ENCODE results near the gene TMIGD1. TPM values are rescaled to one million over a fixed set of nuclear protein-coding genes. Genes with fewer than 3 reads are reported as not detected.

Gene TMIGD1
- total RNA-seq, 1 experiment from 2014 or later, result not detected

DNA sequence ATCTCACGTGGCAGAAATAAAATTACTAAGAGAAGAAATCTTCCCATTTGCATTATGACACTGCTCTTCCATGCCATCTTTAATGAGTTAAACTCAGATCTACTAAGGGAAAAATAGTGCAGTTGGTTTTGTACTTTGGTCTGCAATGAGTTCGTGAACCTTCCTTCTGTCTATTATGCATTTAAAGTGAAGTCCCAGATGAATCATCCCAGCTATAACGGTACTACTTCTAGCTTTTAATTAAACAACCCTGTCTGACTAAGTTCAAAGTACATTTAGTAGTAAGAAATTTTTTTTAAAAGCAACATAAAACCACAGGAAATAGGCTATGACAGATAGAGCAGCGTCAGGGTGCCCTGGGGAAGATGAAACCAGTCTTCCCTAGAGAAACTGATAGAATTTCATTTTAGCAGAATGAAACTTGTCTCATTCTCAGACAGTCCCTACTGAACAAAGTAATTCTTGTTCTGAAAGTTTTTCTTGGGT is 1.8 kb downstream of the TMIGD1 start:
- DNase-seq (ENCODE audit: low read depth), result peak; percentile 92

DNA sequence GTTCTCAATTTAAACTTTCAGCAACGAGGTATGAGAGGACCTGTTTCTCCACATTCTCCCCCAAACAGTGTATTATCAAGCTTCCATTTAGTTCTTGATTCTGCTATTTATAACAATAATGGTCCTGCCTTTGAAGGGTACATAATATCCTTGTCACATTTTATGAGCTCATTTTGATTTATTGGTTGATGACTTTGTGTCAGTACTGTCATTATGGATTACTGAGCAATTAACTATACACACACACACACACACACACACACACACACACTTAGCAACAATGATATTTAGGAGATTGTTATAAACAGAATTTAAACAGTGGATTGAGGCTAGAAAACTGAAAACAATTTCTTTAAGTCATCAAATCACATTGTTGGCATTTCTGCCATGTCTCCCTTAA is 7.0 kb downstream of the TMIGD1 start:
- DNase-seq (ENCODE audit: low read depth), result no peak

DNA sequence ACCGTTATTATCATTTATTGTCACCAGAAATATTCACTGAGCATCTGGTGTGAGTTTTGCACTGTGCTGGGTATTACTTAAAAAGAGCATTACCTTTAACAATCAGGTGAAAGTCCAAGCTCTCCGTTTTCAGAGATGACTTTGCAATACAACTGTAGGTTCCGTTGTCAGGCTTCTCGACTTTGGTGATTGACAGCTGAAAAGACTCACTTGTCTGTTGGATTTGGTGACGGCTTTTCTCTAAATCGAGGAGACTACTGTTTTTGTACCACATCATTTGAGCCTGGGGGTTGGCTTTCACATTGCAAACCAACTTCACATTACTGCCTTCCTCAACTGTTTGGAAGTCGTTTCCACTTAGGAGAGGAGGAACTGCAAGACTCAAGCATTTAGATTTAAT is 9.1 kb downstream of the TMIGD1 start:
- no peak for DNase-seq (ENCODE audit: low read depth)

DNA sequence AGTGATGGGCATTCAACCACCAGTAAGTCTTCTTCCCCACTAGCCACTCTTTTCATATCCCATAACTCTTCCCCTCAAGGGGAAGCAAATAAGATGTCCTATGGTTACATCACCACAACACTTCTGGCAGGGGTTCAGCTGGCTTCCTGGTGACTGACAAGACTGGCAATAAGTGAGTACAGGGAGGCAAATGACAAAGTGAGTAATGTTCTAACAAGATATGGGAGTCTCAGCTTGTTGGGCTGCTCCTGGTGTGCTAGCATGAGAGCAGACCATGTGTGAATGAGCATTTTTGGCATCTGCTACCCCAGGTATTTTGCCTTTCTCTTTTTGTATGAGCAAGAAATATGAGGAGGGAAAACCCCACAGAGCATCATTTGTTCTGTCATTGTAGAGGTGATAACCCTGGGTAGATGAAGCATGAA is 9.9 kb downstream of the TMIGD1 start:
- DNase-seq (ENCODE audit: low read depth), result peak; percentile 87

DNA sequence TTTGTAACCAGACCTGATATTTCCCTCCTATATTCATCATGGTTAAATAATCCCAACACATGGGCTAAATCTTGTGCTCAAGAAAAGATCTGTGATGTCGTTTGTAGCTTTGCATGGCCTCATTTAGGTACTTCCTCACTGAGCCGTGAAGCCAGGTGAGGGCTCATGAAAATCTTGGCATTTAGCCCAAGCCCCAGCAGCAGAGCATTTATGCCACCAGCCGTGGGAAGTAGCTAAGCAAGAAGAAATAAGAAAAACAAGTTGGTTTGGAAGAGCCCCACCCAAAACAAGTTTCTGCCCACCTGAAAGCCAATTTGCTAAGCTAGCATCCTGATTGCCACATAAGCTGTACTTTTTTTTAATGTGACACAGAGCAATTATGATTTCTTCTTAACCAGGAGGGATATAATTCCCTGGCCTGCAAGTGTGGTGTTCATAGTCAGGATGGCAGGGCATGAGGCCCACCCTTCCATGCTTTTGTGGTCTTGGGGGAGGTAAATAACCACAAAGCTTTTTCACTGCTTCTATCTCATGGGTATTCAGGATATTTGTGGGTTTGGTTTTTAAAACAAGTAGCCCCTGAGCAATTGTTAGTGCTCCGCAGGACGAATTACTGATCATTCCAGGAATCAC is 10.5 kb downstream of the TMIGD1 start:
- no peak for DNase-seq (ENCODE audit: low read depth)

DNA sequence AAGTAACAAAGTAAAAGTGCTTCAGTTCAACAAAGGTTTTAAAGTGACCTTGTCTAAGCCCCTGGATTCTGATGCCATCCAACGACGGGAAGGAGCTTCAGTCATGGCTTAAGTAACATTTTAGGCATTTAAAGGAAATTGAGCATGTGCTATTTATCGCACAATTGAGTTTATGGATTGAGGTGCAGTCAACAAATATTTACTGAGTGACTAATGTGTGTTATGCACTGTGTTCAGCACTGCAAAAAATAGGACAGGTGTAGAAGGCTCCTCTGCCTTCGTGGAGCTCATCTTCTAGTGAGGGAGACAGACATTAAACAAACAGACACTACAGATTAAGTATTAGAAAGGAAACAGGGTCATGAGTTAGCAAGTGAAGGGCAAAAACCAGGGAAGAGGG is 12.5 kb downstream of the TMIGD1 start:
- no peak for DNase-seq (ENCODE audit: low read depth)

DNA sequence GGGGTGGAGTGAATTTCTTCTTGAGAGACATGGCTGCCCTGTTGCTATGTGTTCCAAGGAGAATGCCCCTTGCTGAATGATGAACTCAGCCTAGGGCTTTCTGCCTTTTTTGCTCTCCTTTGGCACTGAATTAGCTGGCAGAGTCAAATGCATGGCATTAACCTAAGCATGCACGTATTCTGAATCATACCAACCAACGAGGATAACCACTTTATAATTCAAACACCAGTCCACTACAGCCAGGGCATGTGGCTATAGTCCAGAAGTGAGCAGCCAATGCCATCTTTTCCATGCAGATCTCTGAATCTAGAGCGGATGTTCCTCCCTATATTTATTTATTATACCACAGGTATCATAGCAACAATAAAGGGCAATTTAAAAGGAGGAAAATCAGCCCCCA is 15.7 kb downstream of the TMIGD1 start:
- peak; percentile 74 for DNase-seq (ENCODE audit: low read depth)

DNA sequence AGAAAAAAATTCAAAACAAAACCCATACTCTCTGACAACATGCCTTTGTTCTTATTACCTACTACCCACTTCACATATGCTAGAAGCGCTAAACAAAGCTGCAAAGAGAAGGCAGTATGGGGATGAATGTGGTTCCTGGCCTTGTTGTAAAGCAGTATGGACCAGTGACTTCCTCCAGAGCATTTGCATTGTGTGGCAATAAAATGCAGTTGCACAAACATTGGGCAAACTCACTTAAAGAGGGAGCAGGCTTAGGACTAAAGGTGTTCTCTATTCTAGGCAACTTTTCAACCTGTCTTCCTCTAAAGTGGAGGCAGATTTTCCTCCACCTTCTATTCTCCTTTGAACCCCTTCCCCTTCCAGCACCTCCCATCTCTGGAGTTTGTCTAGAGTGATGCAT is 17.1 kb downstream of the TMIGD1 start:
- no peak for DNase-seq (ENCODE audit: low read depth)

DNA sequence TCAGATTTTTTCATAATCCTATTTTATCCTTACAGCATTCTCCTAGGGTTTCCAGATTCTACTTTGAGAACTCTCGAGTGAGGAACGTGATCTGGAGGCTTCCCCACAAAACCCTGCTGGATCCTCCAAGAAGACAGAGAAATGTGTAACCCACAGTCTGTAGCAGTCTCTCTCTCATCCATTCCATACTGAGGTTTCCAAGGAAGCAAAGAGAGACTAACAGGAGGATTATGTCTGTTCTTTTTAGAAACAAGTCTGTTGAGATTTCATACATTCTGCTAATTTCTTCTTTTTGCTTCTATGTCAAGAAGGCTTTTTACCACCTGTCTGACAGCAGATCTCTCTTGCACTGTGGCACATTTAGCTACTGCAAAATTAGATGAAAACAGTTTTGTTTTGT is 18.8 kb downstream of the TMIGD1 start:
- DNase-seq (ENCODE audit: low read depth), result no peak

DNA sequence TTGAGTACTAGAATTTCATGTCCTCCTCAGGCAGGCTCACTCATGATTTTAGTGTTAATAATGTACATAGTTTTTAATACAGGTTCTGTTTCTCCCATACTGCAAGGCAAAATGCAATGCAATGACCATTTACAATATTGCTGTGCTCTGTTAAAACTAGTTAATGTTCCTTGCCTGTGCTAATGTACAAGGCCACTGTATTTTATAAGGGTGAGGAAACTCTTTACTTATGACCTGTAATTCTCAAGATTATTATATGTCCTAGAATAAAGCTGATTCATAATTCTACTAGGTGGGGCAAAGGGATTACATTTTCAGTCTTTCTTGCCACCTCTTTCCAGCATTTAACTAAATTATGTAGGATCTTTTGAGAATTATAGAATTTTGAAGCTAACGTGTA is 19.4 kb downstream of the TMIGD1 start:
- no peak for DNase-seq (ENCODE audit: low read depth)

DNA sequence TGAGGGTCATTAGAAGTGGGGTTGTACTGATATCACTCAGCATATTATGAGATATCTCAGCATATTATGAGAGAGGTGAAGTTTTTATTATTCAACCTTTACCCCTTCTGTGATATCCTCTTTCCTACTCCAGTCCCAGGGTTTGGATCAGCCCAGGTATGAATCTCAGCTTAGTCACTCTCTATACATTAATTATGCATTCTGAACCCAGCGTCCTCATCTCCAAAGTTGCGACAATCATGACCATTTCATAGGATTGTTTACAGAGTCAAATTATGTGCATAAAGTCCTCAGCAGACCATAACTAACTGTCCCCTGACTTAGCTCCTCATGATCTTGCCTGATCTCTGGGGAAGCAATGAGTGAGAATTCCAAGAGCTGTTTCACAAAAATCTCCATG is 21.6 kb downstream of the TMIGD1 start:
- DNase-seq (ENCODE audit: low read depth), result no peak

DNA sequence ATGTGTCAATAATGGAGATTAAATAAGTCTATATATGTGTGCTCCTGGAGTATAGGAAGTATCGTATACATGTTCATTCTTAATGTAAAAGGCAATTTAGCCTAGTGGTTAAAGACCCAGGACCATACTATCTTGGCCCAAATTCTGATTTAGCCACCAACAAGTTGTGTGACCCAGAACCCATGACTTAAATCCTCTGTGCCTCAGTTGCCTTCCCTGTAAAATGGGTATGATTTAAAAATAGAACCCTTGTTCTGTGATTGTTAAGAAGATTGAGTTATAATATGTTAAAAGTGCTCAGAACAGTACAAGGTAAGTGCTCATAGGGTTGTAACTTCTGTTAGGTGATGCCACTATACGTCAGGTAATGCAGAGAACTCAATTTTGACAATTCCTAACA is 23.3 kb downstream of the TMIGD1 start:
- DNase-seq (ENCODE audit: low read depth), result no peak

DNA sequence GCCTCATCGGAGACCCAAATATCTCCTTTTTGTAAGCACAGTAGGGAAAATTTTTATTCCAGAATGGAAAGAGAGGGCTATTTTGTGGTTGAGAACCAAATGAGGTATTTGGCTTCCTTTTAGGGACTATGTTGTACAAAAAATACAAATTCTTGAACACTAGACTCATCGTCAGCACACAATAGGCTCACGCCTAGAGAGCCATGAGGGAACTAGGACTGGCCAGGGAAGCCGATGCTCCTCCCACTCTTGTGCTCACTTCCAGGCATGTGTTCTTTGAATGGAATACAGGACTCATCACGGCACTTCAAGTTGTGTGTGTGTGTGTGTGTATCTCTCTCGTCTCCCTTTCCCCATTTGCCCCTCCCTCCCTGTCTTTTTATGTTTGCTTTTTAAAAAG is 24.3 kb downstream of the TMIGD1 start:
- peak; percentile 50 for DNase-seq (ENCODE audit: low read depth)

DNA sequence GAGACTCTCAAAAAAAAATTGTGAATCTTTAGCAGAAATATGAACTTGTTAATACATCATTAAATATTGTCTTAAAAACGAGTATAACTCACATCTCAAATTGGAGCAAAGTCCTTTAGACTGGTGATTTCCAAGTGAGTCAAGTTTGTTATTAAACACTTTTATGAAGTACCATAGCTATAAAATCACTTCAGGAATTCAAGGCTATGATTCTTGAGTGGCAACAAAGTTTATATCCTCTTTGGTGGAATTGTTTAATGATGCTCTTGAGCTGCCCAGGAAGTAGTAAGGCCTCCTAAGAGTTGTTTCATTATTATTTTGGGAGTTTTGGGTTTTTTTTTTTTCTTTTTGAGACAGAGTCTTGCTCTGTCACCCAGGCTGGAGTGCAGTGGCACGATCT is 25.5 kb downstream of the TMIGD1 start:
- no peak for DNase-seq (ENCODE audit: low read depth)

DNA sequence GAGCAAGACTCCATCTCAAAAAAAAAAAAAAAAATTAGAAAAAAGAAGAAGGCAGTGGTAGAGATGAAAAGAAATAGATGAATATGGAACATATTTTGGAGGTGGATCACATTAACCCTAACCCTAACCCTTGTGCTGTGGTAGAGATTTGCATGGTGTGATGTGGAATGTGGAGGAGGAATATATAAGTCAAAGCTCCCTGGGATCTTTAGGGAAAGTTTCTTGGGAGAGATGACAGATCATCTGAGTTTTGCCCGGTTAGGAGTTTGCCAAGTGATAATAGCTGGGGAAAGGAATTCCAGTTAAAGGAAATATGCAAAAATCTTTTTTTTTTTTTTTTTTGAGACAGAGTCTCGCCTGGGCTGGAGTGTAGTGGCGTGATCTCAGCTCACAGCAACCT is 29.1 kb downstream of the TMIGD1 start:
- no peak for DNase-seq (ENCODE audit: low read depth)

DNA sequence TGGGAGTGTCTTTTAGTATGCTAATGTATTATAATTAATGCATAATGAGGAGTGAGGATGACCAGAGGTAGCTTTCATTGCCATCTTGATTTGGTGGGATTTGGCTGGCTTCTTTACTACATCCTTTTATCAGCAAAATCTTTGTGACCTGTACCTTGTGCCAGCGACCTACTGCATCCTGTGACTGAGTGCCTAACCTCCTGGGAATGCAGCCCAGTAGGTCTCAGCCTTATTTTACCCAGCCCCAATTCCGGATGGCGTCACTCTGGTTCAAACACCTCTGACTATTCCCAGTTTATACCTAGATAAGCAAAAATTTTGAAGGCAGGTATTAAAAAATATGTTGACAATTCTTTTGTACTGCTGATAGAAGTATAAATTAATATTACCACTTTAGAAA is 31.6 kb downstream of the TMIGD1 start:
- peak; percentile 37 for DNase-seq (ENCODE audit: low read depth)

DNA sequence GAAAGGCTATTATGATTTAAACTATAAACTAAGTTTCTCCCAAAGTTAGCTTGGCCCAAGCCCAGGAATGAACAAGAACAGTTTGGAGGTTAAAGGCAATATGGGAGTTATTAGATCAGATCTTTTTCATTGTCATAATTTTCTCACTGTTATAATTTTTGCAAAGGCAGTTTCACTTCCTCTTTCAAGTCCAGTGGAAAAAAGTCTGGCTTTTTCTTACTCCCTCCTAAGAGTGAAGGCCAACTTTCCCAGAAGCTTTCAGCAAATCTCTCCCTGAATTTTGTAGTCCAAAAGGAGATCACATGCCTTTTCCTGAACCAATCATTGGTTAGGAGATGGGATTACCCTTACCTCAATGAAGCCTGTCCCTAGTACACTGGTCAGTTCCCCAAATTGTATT is 33.0 kb downstream of the TMIGD1 start:
- no peak for DNase-seq (ENCODE audit: low read depth)

DNA sequence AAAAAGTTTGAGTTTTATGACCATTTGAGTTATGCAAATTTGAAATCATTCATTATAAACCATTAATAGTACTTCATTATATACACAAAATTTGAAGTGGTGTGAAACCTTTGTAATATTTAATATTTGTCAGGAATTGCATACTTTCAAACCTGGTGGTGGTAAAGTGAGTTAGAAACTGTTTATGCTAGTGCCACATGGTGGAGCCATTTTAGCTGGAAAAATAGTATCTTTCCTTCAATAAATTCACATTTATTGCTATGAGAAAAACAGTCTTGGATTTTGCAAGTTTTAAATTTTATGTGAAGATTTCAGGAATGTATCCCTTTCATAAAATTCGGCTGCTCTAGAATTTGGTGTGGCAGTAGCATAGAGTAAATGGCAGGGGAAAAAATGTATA is 34.9 kb downstream of the TMIGD1 start:
- no peak for DNase-seq (ENCODE audit: low read depth)

DNA sequence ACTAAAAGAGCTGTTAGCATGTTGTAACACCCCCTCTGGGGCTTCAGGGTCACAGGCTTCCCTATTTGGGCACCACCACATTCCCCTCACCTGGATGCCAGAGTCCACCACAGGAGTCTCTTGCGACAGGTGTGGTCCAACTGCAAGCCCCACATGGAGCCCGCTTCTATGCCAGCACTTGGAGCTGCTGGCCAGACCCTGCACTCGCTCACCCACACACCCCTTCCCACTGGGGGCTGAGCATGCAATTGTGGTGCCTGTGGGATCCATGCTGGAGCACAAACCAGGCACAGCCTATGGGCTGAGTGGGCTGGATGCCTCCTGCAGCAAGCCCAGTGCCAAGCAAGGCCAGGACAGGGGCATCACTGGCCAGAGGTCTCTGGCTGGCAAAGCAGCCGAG is 36.1 kb downstream of the TMIGD1 start:
- no peak for DNase-seq (ENCODE audit: low read depth)

DNA sequence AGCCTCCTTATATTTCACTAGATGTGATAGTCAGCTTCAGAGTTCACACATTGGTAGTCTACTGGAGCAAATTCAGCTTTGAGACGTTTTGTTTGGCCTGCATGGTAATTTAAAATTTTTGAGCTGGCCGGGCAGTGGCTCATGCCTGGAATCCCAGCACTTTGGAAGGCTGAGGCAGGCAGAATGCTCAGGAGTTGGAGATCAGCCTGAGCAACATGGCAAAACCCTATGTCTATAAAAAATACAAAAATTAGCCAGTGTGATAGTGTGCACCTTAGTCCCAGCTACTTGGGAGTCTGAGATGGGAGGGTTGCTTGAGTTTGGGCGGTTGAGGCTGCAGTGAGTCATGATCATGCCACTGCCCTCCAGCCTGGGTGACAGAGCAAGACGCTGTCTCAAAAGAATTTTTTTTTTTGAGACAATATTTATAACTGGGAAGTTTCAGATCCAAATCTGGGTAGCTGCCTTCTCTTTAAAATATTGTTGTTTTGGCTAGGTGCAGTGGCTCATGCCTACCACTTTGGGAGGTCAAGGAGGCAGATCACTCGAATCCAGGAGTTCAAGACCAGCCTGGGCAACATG is 37.3 kb downstream of the TMIGD1 start:
- DNase-seq (ENCODE audit: low read depth), result peak; percentile 51

DNA sequence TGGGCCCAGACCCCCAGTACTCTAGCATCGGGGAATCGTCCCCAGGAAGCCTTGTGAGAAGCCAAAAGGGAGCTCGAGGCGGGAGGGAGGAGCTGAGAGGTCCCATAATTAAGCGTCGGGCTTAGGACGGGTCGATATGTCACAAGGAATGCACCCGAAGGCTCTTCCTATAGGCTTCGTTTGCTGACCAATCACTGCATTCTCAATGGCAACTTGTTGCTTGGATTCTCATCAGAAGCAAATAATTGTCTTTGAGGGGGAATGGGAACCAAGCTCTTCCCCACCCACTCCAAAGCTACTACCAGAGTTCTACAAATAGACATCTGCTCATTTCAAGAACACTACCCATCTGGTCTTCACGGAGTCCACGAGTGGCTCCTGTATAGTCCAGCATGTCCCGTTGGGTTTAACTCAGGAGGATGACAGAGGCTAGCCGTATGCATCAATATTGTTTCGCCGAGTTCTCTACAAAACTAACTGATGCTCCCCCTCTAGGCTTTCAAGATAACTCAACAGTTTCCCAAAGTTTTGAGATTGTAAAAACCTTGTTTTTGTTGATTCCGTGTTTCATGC is 41.5 kb downstream of the TMIGD1 start:
- no peak for DNase-seq (ENCODE audit: low read depth)

DNA sequence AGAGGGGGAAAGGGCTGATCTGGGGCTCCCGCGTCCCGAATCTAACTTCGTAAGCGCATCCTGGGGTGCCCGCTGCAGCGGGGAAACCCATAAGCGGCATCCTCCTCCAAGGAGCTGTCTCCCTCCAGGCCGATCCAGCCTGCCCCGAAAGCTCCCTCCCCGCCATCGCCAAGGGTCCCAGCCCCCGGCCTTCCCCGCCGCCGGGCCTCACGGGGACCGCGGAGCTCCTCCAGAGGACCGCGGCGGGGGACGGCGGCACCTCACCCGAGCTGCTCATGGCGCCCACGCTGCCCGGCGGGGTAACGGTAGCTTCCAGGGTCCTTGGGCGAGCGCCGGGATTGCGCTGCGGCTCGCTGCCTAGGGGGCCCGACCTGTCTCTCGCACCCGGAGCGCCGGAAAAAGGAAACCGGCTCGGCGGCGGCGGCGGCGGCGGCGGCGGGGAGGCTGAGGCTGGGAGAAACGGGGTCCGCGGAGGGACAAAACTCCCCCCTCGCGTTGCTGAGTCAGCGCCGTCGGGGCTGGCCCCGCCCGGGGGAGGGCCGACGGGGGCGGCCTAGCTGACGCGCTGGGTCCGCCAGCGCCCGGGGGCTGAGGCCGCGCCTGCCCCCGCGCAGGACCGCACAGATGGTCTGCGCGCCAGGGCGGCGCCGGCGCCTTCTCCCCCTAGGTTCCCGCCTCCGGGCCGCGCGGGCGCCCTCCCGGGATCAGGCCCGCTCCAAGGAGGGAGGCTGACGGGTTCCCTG is 42.1 kb downstream of the TMIGD1 start, which contains the start of gene BLMH:
Gene BLMH, minus strand, starts transcription at position 402 of the 743 bp plus-strand sequence. Its CDS starts 125 bp downstream, at position 277.
- peak; percentile 76 for DNase-seq (ENCODE audit: low read depth)
